GM23248 (cell line): ENCODE measurements around the gene CHST9.

ENCODE experiments used
- EZH2 ChIP-seq: fragments of 200-600 bp; sonication (generic); IDR thresholded peaks from 2 replicates; pipeline ENCODE4 v1.6.1; 2018; ENCODE audit warnings: antibody characterized with exemption, mild to moderate bottlenecking; ENCODE audit not compliant: insufficient read depth, poor library complexity, severe bottlenecking
- EZH2phosphoT487 ChIP-seq: fragments of 200-600 bp; sonication (generic); IDR thresholded peaks from 2 replicates; pipeline ENCODE4 v1.6.1; 2018; ENCODE audit warnings: antibody characterized with exemption, moderate library complexity, mild to moderate bottlenecking, low read depth; ENCODE audit not compliant: insufficient read depth

DNA sequence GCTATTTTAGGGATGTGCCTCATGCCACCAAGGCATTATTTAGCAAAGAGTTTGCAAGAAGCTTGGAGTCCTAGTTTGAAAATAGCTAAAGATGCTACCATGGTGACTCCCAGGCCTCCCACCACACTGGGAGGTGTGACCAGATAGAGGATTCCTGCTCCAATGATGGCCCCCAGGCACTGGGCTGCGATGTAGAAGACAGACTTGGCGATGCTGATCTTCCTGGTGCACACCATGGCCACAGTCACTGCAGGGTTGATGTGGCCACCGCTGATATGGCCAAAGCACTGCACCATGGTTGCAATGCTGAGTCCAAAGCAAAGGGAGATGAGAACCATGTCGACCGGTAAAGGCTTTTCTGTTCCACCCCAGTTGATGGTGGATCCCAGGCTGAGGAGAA is 323.0 kb downstream of the CHST9 start:
- TF ChIP-seq EZH2 (no peak), EZH2phosphoT487 (no peak)
